H1 (cell line): ENCODE results near the gene TBX2. TPM values are rescaled to one million over a fixed set of nuclear protein-coding genes. Genes with fewer than 3 reads are reported as not detected.

Source experiments
- CTCF ChIA-PET: fragments of 300-600 bp; sonication (Branson Sonifier 250); formaldehyde crosslinking; loops from one replicate; lab custom pipeline; 2021; ENCODE audit not compliant: partially characterized antibody; lab: Charles Lee
- POLR2A ChIA-PET: fragments of 300-600 bp; sonication (Branson Sonifier 250); formaldehyde crosslinking; loops from one replicate; lab custom pipeline; 2021; ENCODE audit warnings: inconsistent platforms; ENCODE audit not compliant: partially characterized antibody; lab: Charles Lee
- DNase-seq, 2 experiments: peaks; one replicate each; pipeline versions ENCODE4 v3.0.0 to v3.0.0-alpha.2; 2010 to 2022; ENCODE audit warnings: low spot score in 2 of 2, low read depth in 1 of 2, mixed read lengths in 1 of 2
- FAIRE-seq: peaks from 2 replicates; lab custom pipeline; 2011; peaks lifted over from hg19 to GRCh38; lab: Jason Lieb, UNC
- H2AFZ ChIP-seq: 2 replicates; pipeline ENCODE4 v1.8.1; 2012; ENCODE audit warnings: low read length, inconsistent platforms
- H2AK5ac ChIP-seq: 2 replicates; pipeline ENCODE4 v1.6.1; 2013; ENCODE audit warnings: low read depth, low read length
- H2BK120ac ChIP-seq: replicated peaks from 2 replicates; pipeline ENCODE3; 2013; ENCODE audit warnings: low read depth, low read length, inconsistent platforms
- H2BK12ac ChIP-seq: 2 replicates; pipeline ENCODE4 v1.6.1; 2013; ENCODE audit warnings: low read depth, low read length
- H2BK15ac ChIP-seq: 2 replicates; pipeline ENCODE4 v1.6.1; 2013; ENCODE audit warnings: low read length
- H2BK20ac ChIP-seq: 2 replicates; pipeline ENCODE4 v1.6.1; 2013; ENCODE audit warnings: low read length
- H2BK5ac ChIP-seq: 2 replicates; pipeline ENCODE4 v1.6.1; 2013; ENCODE audit warnings: low read depth, low read length
- H3K14ac ChIP-seq: 2 replicates; pipeline ENCODE4 v1.6.1; 2013; ENCODE audit warnings: inconsistent platforms; ENCODE audit not compliant: insufficient read length
- H3K18ac ChIP-seq: 2 replicates; pipeline ENCODE4 v1.6.1; 2013; ENCODE audit warnings: low read length; ENCODE audit errors: extremely low read depth
- H3K23ac ChIP-seq: 2 replicates; pipeline ENCODE4 v1.6.1; 2013; ENCODE audit warnings: inconsistent platforms; ENCODE audit not compliant: insufficient read length
- H3K23me2 ChIP-seq: 2 replicates; pipeline ENCODE4 v1.6.1; 2013; ENCODE audit warnings: low read depth, low read length
- H3K27ac ChIP-seq: 2 replicates; pipeline ENCODE4 v1.6.1; 2011; ENCODE audit warnings: low read depth, low read length, inconsistent platforms
- H3K27me3 ChIP-seq, 4 experiments: replicated peaks in 1 of 4; 1 replicate in 1 of 4; 2 replicates in 3 of 4; pipeline versions ENCODE4 v1.6.1 to v1.8.1; 2011 to 2013; ENCODE audit warnings: low read length in 3 of 4, mild to moderate bottlenecking in 3 of 4, inconsistent platforms in 2 of 4, mixed read lengths in 2 of 4, moderate library complexity in 1 of 4; ENCODE audit not compliant: control insufficient read depth in 3 of 4, insufficient read depth in 3 of 4; ENCODE audit errors: extremely low read depth in 1 of 4
- H3K36me3 ChIP-seq, 4 experiments: 2 replicates each; pipeline versions ENCODE4 v1.6.1 to v1.8.1; 2011 to 2013; ENCODE audit warnings: mild to moderate bottlenecking in 4 of 4, low read length in 3 of 4, moderate library complexity in 2 of 4, control low read depth in 1 of 4, inconsistent platforms in 1 of 4; ENCODE audit not compliant: insufficient read depth in 4 of 4, control insufficient read depth in 2 of 4
- H3K4ac ChIP-seq: replicated peaks from 2 replicates; pipeline ENCODE3; 2013; ENCODE audit warnings: low read length, low read depth, mixed read lengths, inconsistent platforms; ENCODE audit not compliant: insufficient read length
- H3K4me1 ChIP-seq, 4 experiments: replicated peaks in 1 of 4; 1 replicate in 1 of 4; 2 replicates in 3 of 4; pipeline versions ENCODE4 v1.6.1 to v1.8.1; 2011 to 2013; ENCODE audit warnings: low read length in 3 of 4, inconsistent platforms in 2 of 4, mixed read lengths in 1 of 4; ENCODE audit not compliant: insufficient read depth in 4 of 4, control insufficient read depth in 3 of 4
- H3K4me2 ChIP-seq, 2 experiments: 2 replicates each; pipeline versions ENCODE4 v1.6.1 to v1.8.1; 2011 to 2013; ENCODE audit warnings: low read depth in 2 of 2, low read length in 2 of 2, control low read depth in 1 of 2, inconsistent platforms in 1 of 2, mild to moderate bottlenecking in 1 of 2; ENCODE audit not compliant: insufficient read depth in 1 of 2
- H3K4me3 ChIP-seq, 4 experiments: fragments of 200-600, 300-600 bp in 1 of 4; sonication (generic), shearing (Covaris generic), sonication (Bioruptor Twin) in 1 of 4; 2 replicates each; pipeline versions ENCODE4 v1.5.1 to v1.8.1; 2011 to 2016; ENCODE audit warnings: low read length in 4 of 4, low read depth in 3 of 4, control low read depth in 2 of 4, inconsistent platforms in 2 of 4, mild to moderate bottlenecking in 2 of 4, mixed read lengths in 1 of 4, moderate library complexity in 1 of 4; ENCODE audit not compliant: insufficient read depth in 2 of 4; ENCODE audit errors: extremely low read depth in 1 of 4
- H3K56ac ChIP-seq: replicated peaks from 2 replicates; pipeline ENCODE3; 2013; ENCODE audit warnings: low read depth, mild to moderate bottlenecking, mixed read lengths, low read length, inconsistent platforms; ENCODE audit not compliant: insufficient read length
- H3K79me1 ChIP-seq: 2 replicates; pipeline ENCODE4 v1.6.1; 2013; ENCODE audit warnings: low read depth, low read length, control low read depth
- H3K79me2 ChIP-seq, 2 experiments: 2 replicates each; pipeline versions ENCODE4 v1.6.1 to v1.8.1; 2012 to 2013; ENCODE audit warnings: low read length in 2 of 2, mild to moderate bottlenecking in 2 of 2, inconsistent platforms in 1 of 2; ENCODE audit not compliant: insufficient read depth in 2 of 2, control insufficient read depth in 1 of 2
- H3K9ac ChIP-seq, 4 experiments: replicated peaks in 1 of 4; 1 replicate in 1 of 4; 2 replicates in 3 of 4; pipeline versions ENCODE4 v1.6.1 to v1.8.1; 2011 to 2013; ENCODE audit warnings: low read depth in 3 of 4, low read length in 3 of 4, control low read depth in 2 of 4, mild to moderate bottlenecking in 2 of 4, moderate library complexity in 2 of 4, inconsistent platforms in 1 of 4; ENCODE audit errors: extremely low read depth in 1 of 4
- H3K9me3 ChIP-seq, 2 experiments: 2 replicates each; pipeline versions ENCODE4 v1.6.1 to v1.8.1; 2012 to 2013; ENCODE audit warnings: mild to moderate bottlenecking in 2 of 2, moderate library complexity in 2 of 2, control low read depth in 1 of 2, inconsistent platforms in 1 of 2, low read depth in 1 of 2, low read length in 1 of 2, mixed read lengths in 1 of 2; ENCODE audit not compliant: insufficient read depth in 2 of 2
- H4K20me1 ChIP-seq, 2 experiments: replicated peaks in 1 of 2; 2 replicates each; pipeline versions ENCODE3 to v1.8.1; 2011 to 2013; ENCODE audit warnings: inconsistent platforms in 2 of 2, low read length in 2 of 2, mild to moderate bottlenecking in 1 of 2; ENCODE audit not compliant: insufficient read depth in 2 of 2, control insufficient read depth in 1 of 2
- H4K5ac ChIP-seq: 2 replicates; pipeline ENCODE4 v1.6.1; 2013; ENCODE audit warnings: low read length, low read depth, mixed read lengths, inconsistent platforms; ENCODE audit not compliant: insufficient read length
- H4K8ac ChIP-seq: 2 replicates; pipeline ENCODE4 v1.8.0; 2013; ENCODE audit warnings: mild to moderate bottlenecking, moderate library complexity, low read length, inconsistent platforms; ENCODE audit not compliant: insufficient read depth; ENCODE audit errors: extremely low read depth
- H4K91ac ChIP-seq: replicated peaks from 2 replicates; pipeline ENCODE3; 2013; ENCODE audit warnings: low read length, mixed read lengths, inconsistent platforms; ENCODE audit not compliant: insufficient read length
- BCL11A ChIP-seq, 2 experiments: IDR thresholded peaks; one replicate each; pipeline ENCODE4 v1.6.1; 2011; ENCODE audit warnings: low read depth in 2 of 2, low read length in 2 of 2, mild to moderate bottlenecking in 2 of 2
- EZH2 ChIP-seq: fragments of 200-600 bp; sonication (generic); IDR thresholded peaks from 2 replicates; pipeline ENCODE4 v1.7.1; 2012; ENCODE audit warnings: low read depth, mild to moderate bottlenecking, moderate library complexity, low read length, inconsistent platforms; ENCODE audit not compliant: severe bottlenecking
- WGBS, 2 experiments: shearing (Covaris generic) in 1 of 2; methylation state at CpG; one replicate each; pipeline versions ENCODE4 v1.1.6 to v1.1.7; 2013 to 2015; ENCODE audit warnings: low lambda C conversion rate in 2 of 2, mixed read lengths in 2 of 2, inconsistent platforms in 1 of 2, low coverage in 1 of 2, missing lambda C conversion rate in 1 of 2; ENCODE audit not compliant: insufficient replicate concordance in 2 of 2, insufficient coverage in 1 of 2, insufficient read length in 1 of 2; ENCODE audit errors: extremely low coverage in 1 of 2, missing lambda C conversion rate in 1 of 2; 5-methylcytosine and 5-hydroxymethylcytosine counted together
- polyA plus RNA-seq, 7 experiments: library from polyadenylated mRNA; depleted of rRNA in 3 of 7; stranded (reverse) in 5 of 7; unstranded in 2 of 7; fragments of >200 nt in 5 of 7; fragments of 200-250 nt in 2 of 7; gene quantifications; 1 replicate in 5 of 7; 2 replicates in 1 of 7; 4 replicates in 1 of 7; pipeline versions ENCODE4 v1.2.1 to v1.2.3, GENCODE V29; 2011 to 2013; ENCODE audit warnings: missing spikeins in 2 of 7, mixed read lengths in 2 of 7
- total RNA-seq: library from RNA; stranded (reverse); fragmentation: NEBNext Ultra II Directional; extraction: Animal tissue kit (Norgen Biotek cat#: 25700); gene quantifications from 2 replicates; pipeline ENCODE4 v1.2.1, GENCODE V29; 2021

Gene TBX2
- total and polyA plus RNA-seq, 2 of the 8 experiments (the other 6 are each of a cell fraction or from before 2014, with no cell fraction given), result not detected

GRCh38 chr17:61406537-61406845, 6.8 kb downstream of the TBX2 start:
- no peak overlapping the region for H3K4me3 ChIP-seq
- no peak overlapping the region for H3K4me2 ChIP-seq
- H3K79me2 ChIP-seq, result no peaks in the 10 kb centered on the region
- H4K91ac ChIP-seq, result no peak overlapping the region
- ChIA-PET CTCF (interaction anchor here (0.9 to 6.8 kb wide), 6 partner anchors 12 to 434 kb away, joined by 3 to 31 read pairs (median 3); no protein-coding TSS in a partner anchor), POLR2A (interaction anchor here (1.0 kb wide), 1 partner anchor 51 kb away, joined by 3 read pairs; no protein-coding TSS in a partner anchor)
- H3K9ac ChIP-seq, result no peak overlapping the region
- no peak overlapping the region for H2BK12ac ChIP-seq
- no peak overlapping the region for H3K18ac ChIP-seq
- no peak overlapping the region for H3K14ac ChIP-seq
- H3K4me1 ChIP-seq, result peaks cover 0 to 44% (median 33%) of the 10 kb centered on the region in 4 experiments; a peak in 6 of 7 replicates
- H4K5ac ChIP-seq, result no peak overlapping the region
- TF ChIP-seq EZH2 (no peak), BCL11A (IDR thresholded peaks at IDR 0.05; ENCODE audit: low read depth in 2 of 2, low read length in 2 of 2) (no peak)
- DNase-seq, result no peak
- no peak overlapping the region for H3K23ac ChIP-seq
- H4K8ac ChIP-seq, result no peak overlapping the region
- H3K79me1 ChIP-seq, result no peaks in the 10 kb centered on the region
- FAIRE-seq, result no peak
- 50% methylated on average over 1 of the region's 1 CpG; no CpG with 5 or more reads in 1 of the 2 experiments for WGBS, 2 experiments
- H2BK5ac ChIP-seq, result no peak overlapping the region
- no peak overlapping the region for H2BK15ac ChIP-seq
- no peak overlapping the region for H3K4ac ChIP-seq
- H2AFZ ChIP-seq, result no peak overlapping the region
- H2BK20ac ChIP-seq, result no peak overlapping the region
- H2BK120ac ChIP-seq, result no peak overlapping the region
- no peak overlapping the region for H3K27ac ChIP-seq
- no peak overlapping the region for H2AK5ac ChIP-seq
- H3K27me3 ChIP-seq, result peaks cover 98 to 100% (median 99%) of the 10 kb centered on the region in 4 experiments
- peaks cover 36 to 42% of the 10 kb centered on the region in 2 experiments for H4K20me1 ChIP-seq
- H3K56ac ChIP-seq, result no peak overlapping the region
- no peaks in the 10 kb centered on the region; a peak in 1 of 4 replicates for H3K9me3 ChIP-seq
- peaks cover 0 to 15% (median 0%) of the 10 kb centered on the region in 4 experiments; a peak in 1 of 8 replicates for H3K36me3 ChIP-seq
- peaks cover 5% of the 10 kb centered on the region; the same call in 1 of the 2 replicates for H3K23me2 ChIP-seq
